HEK293 (cell line): Measurements from ENCODE around the gene CYB5D1.

Experiments used
- SCRT1 ChIP-seq: fragments of 450-650 bp; formaldehyde crosslinking; IDR thresholded peaks from 2 replicates; pipeline ENCODE4 v1.5.1; 2016; ENCODE audit warnings: missing biosample characterization, missing genetic modification characterization, borderline replicate concordance
- TRIM28 ChIP-seq: IDR thresholded peaks from 2 replicates; pipeline ENCODE4 v1.6.1; 2011; ENCODE audit warnings: low read length, control low read depth, borderline replicate concordance
- ZNF510 ChIP-seq: fragments of 450-650 bp; formaldehyde crosslinking; IDR thresholded peaks from 2 replicates; pipeline ENCODE4 v1.5.1; 2018; ENCODE audit warnings: mild to moderate bottlenecking, missing genetic modification characterization, missing biosample characterization; ENCODE audit not compliant: insufficient replicate concordance
- ZNF747 ChIP-seq: fragments of 450-650 bp; formaldehyde crosslinking; IDR thresholded peaks from 2 replicates; pipeline ENCODE4 v1.5.1; 2016; ENCODE audit warnings: missing biosample characterization, missing genetic modification characterization

GRCh38 chr17:7845359-7846062 is 12.3 kb upstream of the CYB5D1 start:
- TF ChIP-seq SCRT1 (tag by site-specific recombination) = no peak
- TF ChIP-seq TRIM28 = no peak
- TF ChIP-seq ZNF747 (tag by site-specific recombination) = no peak
- no peak for TF ChIP-seq ZNF510 (tag by site-specific recombination)
